T follicular helper cell (primary cell): ENCODE results near the gene SVIP.

Experiments used
- DNase-seq: peaks from one replicate; pipeline ENCODE4 v3.0.0-alpha.2; 2020; ENCODE audit warnings: low read depth

The SVIP gene

DNA sequence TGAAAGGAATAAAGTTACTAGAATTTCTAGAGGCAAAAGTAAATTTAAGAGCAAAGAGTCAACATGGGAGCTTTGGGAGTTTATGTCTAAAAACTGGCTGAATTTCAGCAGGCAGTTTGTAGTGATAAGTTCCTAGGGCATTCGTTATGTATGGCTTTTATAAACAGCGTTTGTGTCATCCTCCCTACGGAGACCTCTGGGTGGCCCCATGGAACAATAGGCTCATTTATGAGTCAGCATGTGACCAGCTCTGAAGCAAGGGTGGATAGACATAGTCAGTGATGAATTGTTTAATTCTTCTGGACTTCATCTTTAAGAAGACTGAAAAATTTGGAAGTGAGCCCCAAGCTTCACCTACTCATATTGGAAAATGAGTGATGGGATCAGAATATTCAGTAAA, 37.1 kb downstream of the SVIP start:
- DNase-seq: no peak

DNA sequence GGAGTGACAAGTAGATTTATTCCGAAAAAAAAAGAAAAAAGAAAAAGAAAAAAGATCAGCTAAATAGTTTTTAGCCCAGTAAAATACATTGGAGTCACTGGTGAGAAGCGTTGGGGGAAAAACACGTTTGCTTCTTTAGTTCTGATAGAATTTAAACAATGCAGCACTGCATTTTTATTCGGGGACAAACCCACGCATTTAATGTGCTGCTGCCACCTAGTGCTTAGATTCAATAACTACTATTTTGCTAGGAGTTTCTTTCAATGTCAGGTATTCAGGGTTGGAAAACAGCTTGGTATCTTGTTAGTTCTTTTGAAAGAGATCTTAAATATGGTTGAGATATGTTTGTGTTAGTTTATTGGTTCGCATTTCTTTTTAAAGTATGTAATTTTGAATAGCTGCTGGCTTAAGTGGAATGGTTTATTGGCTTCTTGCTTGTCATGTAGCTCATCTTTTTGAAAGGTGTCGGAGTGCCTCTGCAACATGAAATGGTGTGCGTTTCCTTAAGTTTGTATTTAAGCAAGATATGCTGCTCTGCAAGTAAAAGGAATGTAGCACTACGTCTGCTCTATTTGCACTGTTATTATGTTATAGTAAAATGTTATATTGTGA, 41.9 kb downstream of the SVIP start:
- no peak for DNase-seq

DNA sequence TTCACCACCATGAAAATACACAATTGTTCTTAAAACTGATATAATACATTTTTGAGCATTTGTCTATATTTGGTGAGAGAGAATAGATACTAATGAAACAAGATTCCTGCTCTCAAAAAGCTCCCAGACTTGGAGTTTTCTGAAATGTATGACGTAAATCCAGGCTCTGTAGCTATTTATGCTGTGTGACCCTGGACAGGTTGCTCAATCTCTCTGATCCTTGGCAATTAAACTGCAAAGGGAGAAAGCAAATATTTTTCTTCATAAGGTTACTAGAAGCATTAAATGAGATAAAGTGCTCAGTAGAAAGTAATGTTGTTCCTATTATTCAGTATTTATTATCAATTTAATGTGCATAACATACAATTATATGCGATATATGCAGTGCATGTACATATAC, 42.5 kb downstream of the SVIP start:
- DNase-seq: no peak

DNA sequence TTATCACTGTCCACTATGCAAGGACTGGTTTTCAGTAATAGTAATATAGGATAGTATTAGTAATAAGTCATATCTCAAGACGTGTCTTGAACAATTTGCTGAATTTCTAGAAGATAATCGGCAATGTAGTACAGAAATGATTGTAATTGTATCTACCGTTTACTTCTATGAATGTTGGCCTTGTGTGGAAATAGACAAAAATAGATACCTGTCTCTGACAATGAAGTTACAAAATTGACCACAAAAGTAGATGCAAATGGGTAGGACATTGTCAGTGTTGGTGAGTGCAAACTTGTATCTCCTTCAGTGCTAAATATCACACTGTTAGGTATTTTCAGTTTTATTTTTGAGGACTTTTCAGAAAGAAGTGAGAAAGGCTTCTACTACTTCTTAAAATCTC, 43.1 kb downstream of the SVIP start:
- no peak for DNase-seq

DNA sequence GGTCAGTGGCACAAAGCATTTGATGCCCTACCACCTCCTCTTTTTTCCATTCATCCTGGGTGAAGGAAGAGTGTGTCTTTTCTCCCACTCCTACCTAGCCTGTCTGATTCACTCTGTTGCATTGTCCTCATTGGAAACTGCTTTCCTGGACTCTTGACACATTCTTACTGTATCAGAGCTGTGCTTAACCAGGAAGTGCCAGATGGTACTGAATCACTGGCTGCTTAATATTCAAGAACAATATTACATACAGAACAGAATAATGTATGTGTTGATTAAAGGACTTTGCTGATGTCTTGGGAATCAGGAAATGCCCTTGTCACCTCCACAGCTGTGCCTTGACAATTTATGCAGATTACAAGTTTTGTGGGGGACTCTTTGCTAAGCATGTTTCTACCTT, 44.4 kb downstream of the SVIP start:
- DNase-seq: no peak

DNA sequence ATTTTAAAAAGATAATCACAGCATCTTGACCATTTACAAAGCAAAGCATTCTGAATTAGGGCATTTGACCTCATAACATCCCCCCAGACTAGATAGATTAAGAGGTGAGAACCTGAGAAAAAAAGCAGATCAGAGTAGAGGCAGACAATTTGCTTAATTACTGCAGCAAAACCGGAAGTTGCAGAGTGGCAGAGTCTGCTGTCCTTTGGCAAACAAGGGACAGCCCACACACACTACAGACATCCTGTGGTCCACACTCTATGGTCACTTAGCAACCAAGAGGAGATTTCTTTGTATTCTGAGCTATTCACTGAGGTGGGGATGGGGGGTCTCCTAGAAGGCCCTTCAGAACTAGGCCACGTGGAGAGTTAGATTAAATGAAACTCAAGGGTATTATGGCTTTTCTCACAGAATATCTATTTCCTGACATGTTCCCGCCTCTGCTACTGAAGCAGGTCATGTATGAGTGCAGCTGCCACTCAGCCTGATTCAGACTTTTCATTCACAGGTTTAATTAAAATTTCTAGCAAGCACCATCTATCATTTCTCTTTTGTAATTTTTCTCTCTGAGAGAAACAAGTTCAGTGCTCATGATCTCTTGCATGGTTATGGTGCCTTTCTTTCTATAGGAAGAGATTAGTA, 48.5 kb downstream of the SVIP start:
- DNase-seq: no peak

DNA sequence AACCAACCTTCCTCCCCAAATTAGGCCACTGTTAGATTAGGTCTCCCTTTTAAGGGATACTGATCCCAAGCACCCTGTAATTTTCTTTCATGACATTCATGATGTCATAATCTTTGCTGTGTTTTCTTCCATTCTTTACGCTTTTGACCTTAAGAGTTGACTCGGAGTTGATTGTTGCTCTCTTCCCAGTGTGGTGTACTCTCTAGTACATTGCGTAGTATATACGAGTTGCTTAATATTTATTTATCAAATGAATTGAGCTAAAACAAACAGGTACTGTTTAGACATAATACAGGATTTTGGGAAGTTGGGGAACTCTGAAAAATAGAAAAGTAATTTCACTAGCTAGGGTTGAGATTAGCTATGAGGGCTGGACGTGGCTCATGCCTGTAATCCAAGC, 49.8 kb downstream of the SVIP start:
- no peak for DNase-seq

DNA sequence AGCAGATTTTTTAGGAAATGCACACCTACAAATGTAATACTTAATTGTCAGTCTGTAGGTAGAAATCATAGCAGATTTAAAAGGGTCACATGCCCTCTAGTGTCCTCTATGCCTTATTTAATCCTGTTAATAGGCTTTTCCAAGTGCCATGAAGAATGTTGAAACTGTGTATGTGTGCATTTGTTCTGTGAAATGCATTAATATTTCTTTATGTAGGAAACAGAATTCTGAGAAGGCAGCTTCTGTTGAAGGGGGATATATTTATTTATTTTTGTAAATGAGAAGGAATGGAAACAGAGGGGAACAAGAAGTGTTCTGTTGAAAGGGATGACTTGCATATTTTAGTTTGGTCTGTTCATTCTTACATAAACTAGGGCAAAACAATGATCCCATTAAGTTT, 51.0 kb downstream of the SVIP start:
- no peak for DNase-seq

DNA sequence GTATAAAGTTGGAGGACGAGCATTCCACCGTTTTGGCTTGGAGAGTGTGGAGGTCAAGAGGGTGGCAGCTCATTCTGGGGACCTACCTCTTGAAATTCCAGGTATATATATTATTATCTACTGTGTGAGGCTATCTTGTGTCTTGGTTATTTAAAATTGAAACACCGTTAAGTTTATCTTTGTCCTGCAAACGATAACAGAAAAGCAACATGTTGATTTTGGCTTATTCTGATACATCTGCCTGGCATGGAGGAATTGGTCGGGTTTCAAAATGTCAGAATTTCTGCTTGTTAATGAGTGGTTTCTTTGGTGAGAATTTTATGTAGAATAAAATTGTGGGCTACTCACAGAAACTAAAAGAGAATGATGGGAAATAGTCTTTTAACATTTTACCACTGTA, 54.4 kb downstream of the SVIP start:
- no peak for DNase-seq

DNA sequence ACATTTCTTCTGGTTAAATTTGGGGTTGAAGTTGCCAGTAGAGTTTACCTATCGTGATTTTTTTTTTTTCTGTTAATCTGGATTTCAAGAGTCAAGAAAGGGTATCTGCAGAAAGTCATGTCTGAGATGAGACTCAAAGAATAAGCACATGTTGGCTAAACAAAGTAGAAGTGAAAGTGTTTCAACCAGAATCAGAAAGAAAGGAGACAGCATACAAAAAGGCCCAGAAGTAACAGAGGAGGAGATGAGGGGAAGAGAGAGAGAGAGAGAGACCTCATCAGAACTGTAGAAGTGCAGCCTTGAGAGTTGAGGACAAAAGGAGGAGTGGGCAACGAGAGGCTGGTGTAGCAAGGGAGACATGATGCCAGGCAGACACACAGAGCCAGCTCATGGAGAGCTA, 54.9 kb downstream of the SVIP start:
- no peak for DNase-seq

DNA sequence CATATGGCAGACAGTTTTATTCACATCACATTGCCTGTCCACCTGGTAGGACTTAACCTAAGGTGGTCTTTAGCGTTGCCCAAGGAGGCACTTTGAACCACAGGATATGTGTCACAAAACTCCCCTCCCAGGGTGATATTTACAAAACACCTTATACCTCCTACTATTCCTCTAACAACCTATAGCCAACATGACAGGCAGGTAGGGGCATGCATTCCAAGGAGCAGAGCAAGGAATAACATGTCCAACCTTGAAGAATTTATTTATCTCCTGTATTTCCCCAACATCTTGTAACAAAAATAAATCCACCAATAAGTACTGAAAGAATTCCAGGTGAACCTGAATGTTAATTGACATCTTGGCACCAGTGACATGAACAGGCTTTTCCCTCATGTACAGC, 60.5 kb downstream of the SVIP start:
- no peak for DNase-seq
